Measurements from ENCODE around the gene SYT15.
"Not testable (repeated sequence)": the region's sequence is repeated elsewhere in the genome, so short reads cannot be mapped to it uniquely, and the experiment has no call there.

Gene SYT15

DNA sequence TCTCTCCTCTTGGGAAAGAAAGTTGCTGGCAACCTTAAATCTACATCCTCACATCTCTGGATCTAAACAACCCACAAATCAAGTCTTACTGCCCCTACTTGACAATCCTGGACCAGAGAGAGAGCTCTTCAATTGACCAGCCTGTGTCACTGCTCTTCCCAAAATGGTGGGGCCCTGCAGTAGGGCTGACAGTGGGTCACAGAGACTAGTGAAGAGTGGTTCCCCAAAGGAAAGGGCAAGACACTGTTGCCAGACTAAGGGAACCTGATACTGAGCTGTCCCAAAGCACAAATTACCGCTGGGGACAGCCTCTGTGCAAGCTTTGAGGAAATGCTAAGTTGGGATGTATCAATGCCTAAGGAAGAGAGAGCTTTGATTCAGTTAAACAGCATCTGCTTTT is 18.0 kb upstream of the SYT15 start:
- Mint-ChIP-seq H3K9me3 (no peaks in the 10 kb centered on the region), H3K36me3 (ENCODE audit: low read depth) (no peaks in the 10 kb centered on the region), H3K4me1 (no peaks in the 10 kb centered on the region), H3K4me3 (no peak overlapping the region), H3K27me3 (ENCODE audit: low read depth) (peaks cover 5% of the 10 kb centered on the region), H3K27ac (no peak overlapping the region)
- TF ChIP-seq, protein P1, sequence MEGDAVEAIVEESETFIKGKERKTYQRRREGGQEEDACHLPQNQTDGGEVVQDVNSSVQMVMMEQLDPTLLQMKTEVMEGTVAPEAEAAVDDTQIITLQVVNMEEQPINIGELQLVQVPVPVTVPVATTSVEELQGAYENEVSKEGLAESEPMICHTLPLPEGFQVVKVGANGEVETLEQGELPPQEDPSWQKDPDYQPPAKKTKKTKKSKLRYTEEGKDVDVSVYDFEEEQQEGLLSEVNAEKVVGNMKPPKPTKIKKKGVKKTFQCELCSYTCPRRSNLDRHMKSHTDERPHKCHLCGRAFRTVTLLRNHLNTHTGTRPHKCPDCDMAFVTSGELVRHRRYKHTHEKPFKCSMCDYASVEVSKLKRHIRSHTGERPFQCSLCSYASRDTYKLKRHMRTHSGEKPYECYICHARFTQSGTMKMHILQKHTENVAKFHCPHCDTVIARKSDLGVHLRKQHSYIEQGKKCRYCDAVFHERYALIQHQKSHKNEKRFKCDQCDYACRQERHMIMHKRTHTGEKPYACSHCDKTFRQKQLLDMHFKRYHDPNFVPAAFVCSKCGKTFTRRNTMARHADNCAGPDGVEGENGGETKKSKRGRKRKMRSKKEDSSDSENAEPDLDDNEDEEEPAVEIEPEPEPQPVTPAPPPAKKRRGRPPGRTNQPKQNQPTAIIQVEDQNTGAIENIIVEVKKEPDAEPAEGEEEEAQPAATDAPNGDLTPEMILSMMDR (IDR thresholded peaks at IDR 0.05; ENCODE audit: unreplicated experiment in 3 of 3) = no peak

DNA sequence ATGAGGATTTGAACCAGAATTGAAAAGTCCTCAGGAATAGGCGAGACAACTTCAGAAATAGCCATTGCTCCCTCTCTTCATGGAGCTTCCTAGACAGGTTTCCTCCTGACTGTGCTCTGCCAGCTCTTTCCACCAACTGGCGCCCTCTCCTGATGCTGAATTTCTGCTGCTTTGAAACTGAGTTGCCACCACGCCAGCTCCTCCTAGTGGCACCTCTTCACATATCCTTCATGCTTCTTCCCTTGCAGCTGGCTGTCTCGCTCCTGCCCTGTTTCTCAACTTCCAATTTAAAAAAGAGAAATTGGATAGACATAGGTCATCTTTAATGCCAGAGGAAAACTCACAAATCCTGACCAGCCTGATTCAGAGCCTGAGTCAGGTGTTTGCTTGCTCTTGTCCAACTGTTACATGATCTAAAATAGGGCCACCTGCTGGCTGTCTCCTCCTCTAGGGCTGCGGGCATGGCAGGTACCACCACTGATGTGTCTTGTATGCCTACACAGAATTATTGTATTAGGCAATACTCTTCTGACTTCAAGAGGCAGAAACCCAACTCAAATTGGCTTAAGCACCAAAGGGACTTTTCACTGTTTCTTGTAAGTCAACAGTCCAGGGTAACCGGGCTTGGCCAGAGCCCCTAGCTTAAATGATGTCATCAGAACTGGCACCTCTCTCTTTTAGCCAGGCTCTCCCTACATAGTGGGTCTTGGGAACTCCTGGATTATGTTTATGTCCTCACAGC is 13.2 kb upstream of the SYT15 start:
- H3K4me1 Mint-ChIP-seq; H3K27ac Mint-ChIP-seq; H3K36me3 Mint-ChIP-seq (ENCODE audit: low read depth); H3K4me3 Mint-ChIP-seq; H3K9me3 Mint-ChIP-seq; H3K27me3 Mint-ChIP-seq (ENCODE audit: low read depth): not testable (repeated sequence)
- TF ChIP-seq, protein P1 (IDR thresholded peaks at IDR 0.05; ENCODE audit: unreplicated experiment in 3 of 3) = peak; percentile 65 to 75 (median 65)

DNA sequence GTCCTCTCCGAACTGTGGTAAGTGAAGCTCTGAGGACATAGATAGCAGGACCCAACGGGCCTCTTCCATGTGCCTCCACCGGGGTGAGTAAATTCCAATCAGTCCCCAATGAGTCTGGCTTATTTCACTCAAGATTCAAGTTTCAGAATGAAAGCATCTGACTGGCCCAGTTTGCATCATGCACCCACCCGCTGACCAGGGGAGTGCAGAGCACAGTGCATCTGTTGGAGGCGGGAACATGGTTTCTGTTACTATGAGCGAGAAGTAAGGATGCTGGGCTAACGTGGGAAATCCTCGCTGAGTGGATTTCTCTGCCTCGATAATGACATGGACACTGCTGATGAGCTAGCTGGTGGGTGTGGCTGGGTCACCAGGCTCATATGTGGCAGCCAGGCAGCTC is 11.8 kb upstream of the SYT15 start:
- not testable (repeated sequence) for H3K4me1 Mint-ChIP-seq; H3K27ac Mint-ChIP-seq; H3K9me3 Mint-ChIP-seq; H3K36me3 Mint-ChIP-seq (ENCODE audit: low read depth); H3K4me3 Mint-ChIP-seq; H3K27me3 Mint-ChIP-seq (ENCODE audit: low read depth)

DNA sequence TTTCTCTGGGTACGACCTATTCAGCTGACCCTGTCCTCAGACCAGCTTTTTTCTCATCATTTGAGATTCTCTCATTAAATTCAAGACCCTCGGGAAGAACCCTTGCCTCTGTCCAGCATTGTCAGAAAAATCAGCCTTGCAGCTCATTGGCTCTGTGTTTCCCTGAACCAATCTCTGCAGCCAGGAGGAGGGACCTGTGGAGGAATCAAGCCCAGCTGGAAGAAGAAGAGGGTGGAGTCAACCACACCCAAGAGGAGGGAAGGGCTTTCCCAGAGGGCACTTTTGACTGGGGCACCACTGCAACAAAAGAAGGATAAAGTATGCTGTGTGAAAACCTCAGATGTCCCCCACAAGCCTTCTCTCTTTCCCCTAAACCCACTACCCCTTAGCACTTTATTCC is 8.3 kb upstream of the SYT15 start:
- H3K9me3 Mint-ChIP-seq; H3K4me1 Mint-ChIP-seq; H3K27me3 Mint-ChIP-seq (ENCODE audit: low read depth); H3K27ac Mint-ChIP-seq; H3K4me3 Mint-ChIP-seq; H3K36me3 Mint-ChIP-seq (ENCODE audit: low read depth): not testable (repeated sequence)

DNA sequence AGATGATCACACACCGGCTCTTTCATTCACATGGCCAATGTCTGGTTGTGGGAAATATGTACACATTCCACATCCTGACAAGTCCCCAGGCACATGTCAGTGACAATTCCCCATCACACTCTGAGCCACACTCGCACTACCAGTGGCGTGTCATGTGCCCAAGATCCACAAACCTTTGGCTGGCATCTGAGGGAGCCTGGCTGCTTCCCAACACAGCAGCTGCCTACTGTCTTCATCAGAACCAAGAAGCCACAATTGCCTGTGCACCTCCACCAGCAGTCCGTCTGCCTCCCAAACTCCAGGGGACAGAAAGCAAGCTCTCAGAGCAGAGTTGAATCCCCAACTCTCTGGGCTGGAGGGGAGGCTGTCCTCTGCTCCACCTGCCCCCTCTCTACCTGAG is 6.2 kb upstream of the SYT15 start:
- H3K9me3 Mint-ChIP-seq; H3K4me3 Mint-ChIP-seq; H3K27ac Mint-ChIP-seq; H3K36me3 Mint-ChIP-seq (ENCODE audit: low read depth); H3K27me3 Mint-ChIP-seq (ENCODE audit: low read depth); H3K4me1 Mint-ChIP-seq: not testable (repeated sequence)

DNA sequence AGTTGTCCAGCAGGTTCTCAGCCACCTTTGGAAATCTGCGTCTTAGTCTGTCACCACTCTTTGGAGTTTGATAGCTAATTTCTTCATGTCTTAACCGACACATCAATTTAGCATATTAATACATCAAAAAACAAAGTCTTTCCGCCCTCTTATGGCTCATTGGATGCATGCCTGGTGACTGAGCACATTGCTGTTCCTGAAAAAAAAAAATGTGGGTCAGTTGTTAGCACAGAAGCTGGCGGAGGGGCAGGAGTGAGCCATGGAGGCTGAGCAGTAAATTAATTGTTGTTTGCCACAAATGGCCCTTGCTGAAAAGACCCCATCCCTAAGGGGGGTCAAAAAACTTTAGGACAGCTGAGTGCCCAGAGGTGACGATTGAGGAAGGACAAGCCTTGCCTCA is 5.6 kb upstream of the SYT15 start:
- not testable (repeated sequence) for H3K27ac Mint-ChIP-seq; H3K36me3 Mint-ChIP-seq (ENCODE audit: low read depth); H3K27me3 Mint-ChIP-seq (ENCODE audit: low read depth); H3K4me3 Mint-ChIP-seq; H3K4me1 Mint-ChIP-seq; H3K9me3 Mint-ChIP-seq

DNA sequence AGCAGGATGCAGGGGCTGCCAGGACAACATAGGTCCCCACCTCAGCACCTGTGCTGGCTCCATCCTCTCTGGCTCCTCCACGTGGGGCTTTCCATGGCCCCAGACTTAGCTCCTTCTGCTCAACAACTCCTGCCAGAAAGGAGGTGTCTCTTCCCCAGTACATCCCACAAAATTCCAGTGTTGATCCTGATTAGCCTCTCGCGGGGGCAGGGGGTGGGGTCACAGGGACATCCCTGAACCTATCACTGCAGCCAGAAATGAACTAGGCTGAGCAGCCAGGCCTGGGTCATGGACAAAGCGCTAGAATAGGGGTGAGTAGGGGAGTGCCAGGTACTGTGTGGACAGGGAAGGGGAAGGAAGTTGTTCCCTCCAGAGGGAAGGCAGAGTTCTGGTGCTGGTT is 5.0 kb upstream of the SYT15 start:
- not testable (repeated sequence) for H3K27me3 Mint-ChIP-seq (ENCODE audit: low read depth); H3K27ac Mint-ChIP-seq; H3K4me1 Mint-ChIP-seq; H3K9me3 Mint-ChIP-seq; H3K36me3 Mint-ChIP-seq (ENCODE audit: low read depth); H3K4me3 Mint-ChIP-seq

DNA sequence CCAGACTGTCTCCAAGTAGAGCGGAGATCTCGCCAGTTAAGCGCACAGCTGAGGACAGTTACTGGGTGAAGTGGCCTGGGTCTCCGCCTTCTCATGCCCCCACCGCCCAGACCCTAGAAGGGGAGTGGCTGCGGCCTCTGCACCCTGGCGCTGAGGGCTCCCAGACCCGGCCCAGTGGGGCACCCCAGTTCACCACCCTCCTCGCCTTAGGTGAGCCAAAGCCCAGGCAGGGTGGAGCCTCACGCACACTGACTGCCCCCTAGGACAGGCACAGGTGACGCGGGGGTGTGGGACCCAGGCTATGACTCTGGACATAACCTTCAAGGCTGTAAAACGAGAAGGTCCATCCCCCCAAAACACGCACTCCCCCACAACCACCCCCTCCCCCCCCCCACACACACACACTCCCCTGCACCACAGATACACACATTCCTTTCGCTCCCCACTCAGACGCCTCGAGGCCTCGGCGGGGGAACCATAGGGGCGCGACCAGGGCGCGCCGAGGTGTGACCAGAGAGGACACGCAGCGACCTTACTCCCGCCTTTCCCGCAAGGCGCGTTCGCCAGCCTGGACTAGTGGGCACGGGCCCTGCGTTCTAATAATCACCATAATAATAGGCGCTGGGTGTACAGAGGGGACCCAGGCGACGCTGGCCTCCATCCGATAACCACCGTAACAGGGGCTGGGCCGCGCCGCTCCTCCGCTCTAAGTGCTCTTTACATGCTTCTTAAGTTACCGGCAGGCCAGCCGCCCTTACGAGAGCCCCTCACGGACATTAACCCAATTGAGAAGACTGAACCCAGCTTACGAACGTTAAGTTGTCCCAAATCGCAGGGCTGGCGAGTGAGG is 1.1 kb upstream of the SYT15 start:
- H3K9me3 Mint-ChIP-seq; H3K27ac Mint-ChIP-seq; H3K4me3 Mint-ChIP-seq; H3K27me3 Mint-ChIP-seq (ENCODE audit: low read depth); H3K36me3 Mint-ChIP-seq (ENCODE audit: low read depth); H3K4me1 Mint-ChIP-seq: not testable (repeated sequence)

DNA sequence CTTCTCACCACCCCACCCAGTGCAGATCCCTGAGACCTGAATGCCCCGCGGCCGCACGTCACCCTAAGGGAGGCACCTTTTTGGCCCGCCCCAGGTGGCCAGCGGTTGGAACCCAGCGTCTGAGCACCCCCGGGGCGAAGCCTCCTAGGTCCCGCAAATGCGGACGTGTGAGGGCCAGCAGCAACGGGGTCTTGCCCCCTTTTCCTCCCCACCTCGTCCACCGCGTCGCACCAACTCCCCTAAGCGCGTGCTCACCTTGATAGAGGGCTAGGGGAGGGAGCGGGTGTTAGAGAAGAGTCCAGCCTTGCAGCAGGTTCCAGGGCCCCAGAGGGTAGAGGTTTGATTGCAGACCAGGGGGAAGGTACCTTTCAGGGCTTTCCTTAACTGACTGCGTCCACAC is 450 bp downstream of the SYT15 start:
- not testable (repeated sequence) for H3K9me3 Mint-ChIP-seq; H3K4me3 Mint-ChIP-seq; H3K4me1 Mint-ChIP-seq; H3K27ac Mint-ChIP-seq; H3K36me3 Mint-ChIP-seq (ENCODE audit: low read depth); H3K27me3 Mint-ChIP-seq (ENCODE audit: low read depth)

DNA sequence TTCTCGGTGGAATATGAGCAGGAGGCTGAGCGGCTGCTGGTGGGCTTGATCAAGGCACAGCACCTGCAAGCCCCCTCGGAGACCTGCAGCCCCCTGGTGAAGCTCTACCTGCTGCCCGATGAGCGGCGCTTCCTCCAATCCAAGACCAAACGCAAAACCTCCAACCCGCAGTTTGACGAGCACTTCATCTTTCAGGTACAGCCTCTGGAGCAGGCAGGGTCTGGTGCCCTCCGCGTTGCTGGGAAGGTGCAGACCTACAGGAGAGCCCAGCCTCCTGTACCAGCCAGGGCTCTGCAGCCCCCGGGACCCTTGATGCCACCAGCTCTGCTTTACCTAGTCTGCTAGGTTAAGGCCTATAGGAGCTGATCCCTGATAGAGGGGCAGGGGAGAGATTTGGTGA is 3.1 kb downstream of the SYT15 start:
- H3K4me1 Mint-ChIP-seq; H3K9me3 Mint-ChIP-seq; H3K27ac Mint-ChIP-seq; H3K4me3 Mint-ChIP-seq; H3K27me3 Mint-ChIP-seq (ENCODE audit: low read depth); H3K36me3 Mint-ChIP-seq (ENCODE audit: low read depth): not testable (repeated sequence)

DNA sequence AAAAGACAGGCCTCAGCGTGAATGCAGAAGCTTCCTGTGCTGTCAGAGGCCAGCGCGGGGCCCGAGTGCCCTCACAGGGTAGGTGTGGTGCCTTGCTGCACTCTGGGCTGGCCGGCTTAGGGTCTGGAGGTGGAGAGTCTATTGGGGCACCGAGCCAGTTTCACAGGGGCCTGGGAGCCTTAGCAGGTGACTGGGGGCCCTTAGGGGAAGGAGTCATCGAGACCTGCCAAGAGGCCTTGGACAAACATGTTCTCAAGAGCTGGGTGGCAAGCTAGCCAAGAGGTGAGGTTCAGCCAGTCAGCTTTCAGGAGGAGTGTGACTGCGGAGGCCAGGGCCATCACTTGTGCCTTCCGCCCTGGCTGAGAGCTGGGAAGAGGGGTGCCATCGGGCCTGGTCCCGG is 3.6 kb downstream of the SYT15 start:
- H3K27ac Mint-ChIP-seq; H3K4me1 Mint-ChIP-seq; H3K4me3 Mint-ChIP-seq; H3K9me3 Mint-ChIP-seq; H3K36me3 Mint-ChIP-seq (ENCODE audit: low read depth); H3K27me3 Mint-ChIP-seq (ENCODE audit: low read depth): not testable (repeated sequence)

DNA sequence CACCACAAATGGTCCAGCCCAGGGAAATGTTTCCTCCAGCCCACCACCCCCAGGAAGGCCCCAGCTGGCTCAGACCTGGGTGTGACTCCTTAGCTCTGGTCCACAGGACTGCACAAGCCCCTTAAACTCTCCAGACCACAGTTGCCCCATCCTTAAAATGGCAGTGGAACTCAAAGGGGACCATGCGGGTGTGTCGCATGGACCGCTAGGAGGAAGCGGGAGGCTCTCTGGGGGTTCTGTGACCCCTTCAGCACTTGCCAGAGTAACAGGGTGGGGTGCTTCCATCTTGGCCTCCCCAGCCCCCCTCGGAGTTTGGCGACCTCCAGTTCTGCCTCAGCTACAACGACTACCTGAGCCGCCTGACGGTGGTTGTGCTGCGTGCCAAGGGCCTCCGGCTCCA is 5.3 kb downstream of the SYT15 start:
- not testable (repeated sequence) for H3K4me3 Mint-ChIP-seq; H3K27me3 Mint-ChIP-seq (ENCODE audit: low read depth); H3K9me3 Mint-ChIP-seq; H3K27ac Mint-ChIP-seq; H3K4me1 Mint-ChIP-seq; H3K36me3 Mint-ChIP-seq (ENCODE audit: low read depth)

DNA sequence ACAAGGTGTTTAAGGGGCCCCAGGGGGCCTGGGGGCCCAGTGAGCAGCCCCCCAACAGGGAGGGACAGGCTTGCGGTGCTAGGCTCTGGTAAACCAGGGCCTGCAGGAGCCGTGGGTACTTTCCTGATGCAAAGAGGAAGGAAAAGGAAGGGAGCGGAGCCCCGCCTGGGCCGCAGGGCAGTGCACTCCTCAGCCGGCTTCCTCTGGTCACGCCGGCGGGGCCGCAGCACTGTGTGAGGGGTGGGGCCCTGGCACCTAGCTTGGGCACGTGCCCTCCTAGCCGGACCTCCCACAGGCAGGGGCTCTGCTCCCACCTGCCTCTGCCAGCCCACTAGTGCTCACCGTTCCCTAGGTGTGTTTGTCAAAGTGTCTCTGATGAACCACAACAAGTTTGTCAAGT is 6.3 kb downstream of the SYT15 start:
- H3K27me3 Mint-ChIP-seq (ENCODE audit: low read depth); H3K27ac Mint-ChIP-seq; H3K36me3 Mint-ChIP-seq (ENCODE audit: low read depth); H3K4me3 Mint-ChIP-seq; H3K9me3 Mint-ChIP-seq; H3K4me1 Mint-ChIP-seq: not testable (repeated sequence)
